GM12865 (cell line): ENCODE results near the gene TTLL5.

Experiments
- DNase-seq: peaks from one replicate; pipeline ENCODE4 v3.0.0; 2010; ENCODE audit warnings: low read depth
- H3K4me3 ChIP-seq: 2 replicates; pipeline ENCODE4 v1.5.1; 2011; ENCODE audit warnings: mild to moderate bottlenecking, low read depth, low read length, control low read depth
- TF ChIP-seq, protein P1 (sequence below): IDR thresholded peaks from 2 replicates; pipeline ENCODE4 v1.5.1; 2011; ENCODE audit warnings: low read length, control low read depth, low read depth, inconsistent platforms; ENCODE audit not compliant: insufficient read depth; ENCODE audit errors: missing control alignments

TTLL5 gene

DNA sequence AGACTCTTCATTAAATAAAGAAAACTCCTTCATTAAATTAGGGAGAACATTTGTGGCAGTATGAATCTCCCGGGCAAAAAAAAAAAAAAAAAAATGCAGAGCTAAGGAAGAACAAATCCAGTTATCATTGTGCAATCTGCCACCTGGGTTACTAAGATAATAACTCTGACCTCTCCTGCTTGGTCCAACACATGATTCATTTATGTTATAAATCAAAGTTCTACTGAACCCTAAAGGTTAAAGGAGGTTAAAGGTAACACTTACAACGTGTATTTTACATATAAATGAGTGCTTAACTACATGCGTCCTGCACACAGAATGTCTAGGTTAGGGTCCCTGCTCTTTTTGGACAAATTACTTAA is 316.5 kb downstream of the TTLL5 start:
- TF ChIP-seq, protein P1, sequence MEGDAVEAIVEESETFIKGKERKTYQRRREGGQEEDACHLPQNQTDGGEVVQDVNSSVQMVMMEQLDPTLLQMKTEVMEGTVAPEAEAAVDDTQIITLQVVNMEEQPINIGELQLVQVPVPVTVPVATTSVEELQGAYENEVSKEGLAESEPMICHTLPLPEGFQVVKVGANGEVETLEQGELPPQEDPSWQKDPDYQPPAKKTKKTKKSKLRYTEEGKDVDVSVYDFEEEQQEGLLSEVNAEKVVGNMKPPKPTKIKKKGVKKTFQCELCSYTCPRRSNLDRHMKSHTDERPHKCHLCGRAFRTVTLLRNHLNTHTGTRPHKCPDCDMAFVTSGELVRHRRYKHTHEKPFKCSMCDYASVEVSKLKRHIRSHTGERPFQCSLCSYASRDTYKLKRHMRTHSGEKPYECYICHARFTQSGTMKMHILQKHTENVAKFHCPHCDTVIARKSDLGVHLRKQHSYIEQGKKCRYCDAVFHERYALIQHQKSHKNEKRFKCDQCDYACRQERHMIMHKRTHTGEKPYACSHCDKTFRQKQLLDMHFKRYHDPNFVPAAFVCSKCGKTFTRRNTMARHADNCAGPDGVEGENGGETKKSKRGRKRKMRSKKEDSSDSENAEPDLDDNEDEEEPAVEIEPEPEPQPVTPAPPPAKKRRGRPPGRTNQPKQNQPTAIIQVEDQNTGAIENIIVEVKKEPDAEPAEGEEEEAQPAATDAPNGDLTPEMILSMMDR: no peak
- no peak overlapping the region for H3K4me3 ChIP-seq
- DNase-seq: no peak

DNA sequence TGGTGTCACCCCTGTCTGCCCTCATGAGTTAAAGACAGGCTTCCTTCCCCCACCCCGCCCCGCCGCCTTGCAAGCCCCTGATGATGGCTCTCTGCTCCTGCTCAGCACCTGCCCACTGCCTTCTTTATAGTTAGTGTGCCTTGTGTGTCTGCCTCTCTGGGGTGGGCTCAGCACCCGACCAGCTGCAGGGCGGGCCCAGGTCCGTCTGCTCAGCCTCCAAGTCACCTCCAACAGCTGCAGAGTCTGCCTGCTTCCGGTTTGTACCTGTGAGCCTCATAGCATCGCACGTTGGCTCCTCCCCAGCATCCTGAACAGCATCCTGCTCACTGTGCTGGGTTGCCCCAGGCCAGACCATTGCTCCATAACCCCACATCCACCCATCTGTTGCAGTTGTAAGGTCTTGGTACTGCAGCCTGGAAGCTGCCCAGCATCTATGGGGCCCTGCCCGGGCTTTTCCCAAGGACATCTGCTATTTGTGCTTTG is 317.2 kb downstream of the TTLL5 start:
- DNase-seq: peak; percentile 45
- no peak overlapping the region for H3K4me3 ChIP-seq
- TF ChIP-seq, protein P1: no peak

DNA sequence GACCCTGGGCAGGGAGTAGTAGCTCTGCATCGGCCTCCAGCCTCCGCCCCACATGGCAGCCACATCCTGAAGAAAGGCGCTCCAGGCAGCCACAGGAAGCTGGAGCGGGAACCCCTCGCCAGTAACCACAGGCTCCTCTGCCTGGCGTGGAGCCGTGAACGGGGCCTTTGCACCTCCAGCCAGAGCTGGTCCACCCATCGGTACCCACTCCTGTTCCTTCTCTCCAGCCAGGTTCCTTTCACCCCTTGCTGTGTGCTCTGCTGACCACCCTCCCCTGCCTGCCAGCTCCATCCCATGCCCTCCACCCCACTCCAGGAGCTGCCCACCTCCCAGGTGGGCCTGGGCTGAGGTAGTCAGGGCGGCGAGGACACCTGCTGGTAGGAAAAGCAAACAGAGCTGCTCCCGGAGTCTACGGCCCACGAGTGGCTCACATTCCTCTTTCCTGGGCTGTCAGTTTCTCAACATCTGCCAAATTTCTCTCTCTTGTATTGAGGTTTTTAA is 318.1 kb downstream of the TTLL5 start:
- peak; percentile 27 for DNase-seq
- no peak overlapping the region for H3K4me3 ChIP-seq
- TF ChIP-seq, protein P1: peak; percentile 50

DNA sequence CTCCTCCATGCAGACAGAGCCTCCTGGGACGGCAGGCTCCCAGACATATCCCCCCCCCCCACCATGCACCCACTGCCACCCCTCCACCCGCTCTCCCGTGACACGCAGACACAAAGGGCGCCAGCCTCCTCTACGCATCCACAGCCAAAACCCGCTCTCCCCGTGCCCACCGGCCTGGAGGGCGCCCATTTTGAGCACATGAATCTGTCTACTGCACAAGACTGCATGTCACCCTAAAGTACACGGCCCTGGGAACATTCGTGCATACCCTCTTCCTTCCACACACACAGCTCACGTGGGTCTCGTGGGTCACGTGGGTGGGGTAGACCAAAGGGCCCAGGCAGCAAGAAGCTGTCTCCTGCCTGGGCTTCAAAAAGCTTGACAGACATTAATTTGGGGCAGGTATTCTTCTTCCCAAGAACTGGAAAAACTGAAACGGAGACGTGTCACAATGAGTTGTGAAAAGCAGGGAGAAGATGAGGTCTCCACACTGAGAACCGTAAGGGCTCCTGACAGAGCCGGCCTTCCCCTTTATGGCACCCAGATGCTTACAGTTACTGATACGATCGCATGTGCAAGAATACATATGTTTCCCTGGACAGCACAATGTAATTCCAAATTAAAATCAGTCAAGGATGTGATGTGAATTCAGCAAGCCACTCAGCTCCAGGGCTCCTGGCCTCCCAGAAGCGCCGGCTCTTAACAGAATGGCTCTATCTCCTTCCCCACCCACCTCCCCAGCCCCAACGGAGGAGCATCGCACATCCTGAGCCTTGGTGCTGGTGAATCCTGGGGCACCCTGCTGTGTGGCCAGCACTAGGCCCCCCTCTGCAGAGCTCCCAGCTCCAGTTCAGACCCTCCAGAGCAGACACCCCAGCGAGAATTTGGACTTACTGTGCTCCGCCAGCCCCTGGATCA is 318.9 kb downstream of the TTLL5 start:
- no peak overlapping the region for H3K4me3 ChIP-seq
- no peak for DNase-seq
- TF ChIP-seq, protein P1: no peak

DNA sequence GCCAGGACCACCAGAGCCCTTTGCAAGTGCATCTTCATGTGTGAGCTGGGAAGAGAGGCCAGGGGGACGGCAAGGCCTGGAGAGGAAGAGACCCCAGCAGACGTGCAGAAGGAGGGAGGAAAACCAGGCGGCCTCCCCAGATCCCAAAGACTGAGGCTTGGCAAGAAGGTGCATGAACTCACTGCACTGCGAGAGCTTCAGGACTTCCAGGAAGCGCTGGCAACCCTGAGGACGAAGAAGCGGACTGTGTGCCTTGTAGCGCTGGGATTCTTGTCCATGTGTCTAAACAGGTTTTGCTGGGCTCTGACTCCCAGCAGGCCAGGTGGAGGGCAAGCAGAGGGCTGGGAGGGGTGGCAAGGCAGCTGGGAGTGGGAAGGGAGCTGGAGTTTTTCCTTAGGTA is 319.8 kb downstream of the TTLL5 start:
- TF ChIP-seq, protein P1: no peak
- DNase-seq: no peak

DNA sequence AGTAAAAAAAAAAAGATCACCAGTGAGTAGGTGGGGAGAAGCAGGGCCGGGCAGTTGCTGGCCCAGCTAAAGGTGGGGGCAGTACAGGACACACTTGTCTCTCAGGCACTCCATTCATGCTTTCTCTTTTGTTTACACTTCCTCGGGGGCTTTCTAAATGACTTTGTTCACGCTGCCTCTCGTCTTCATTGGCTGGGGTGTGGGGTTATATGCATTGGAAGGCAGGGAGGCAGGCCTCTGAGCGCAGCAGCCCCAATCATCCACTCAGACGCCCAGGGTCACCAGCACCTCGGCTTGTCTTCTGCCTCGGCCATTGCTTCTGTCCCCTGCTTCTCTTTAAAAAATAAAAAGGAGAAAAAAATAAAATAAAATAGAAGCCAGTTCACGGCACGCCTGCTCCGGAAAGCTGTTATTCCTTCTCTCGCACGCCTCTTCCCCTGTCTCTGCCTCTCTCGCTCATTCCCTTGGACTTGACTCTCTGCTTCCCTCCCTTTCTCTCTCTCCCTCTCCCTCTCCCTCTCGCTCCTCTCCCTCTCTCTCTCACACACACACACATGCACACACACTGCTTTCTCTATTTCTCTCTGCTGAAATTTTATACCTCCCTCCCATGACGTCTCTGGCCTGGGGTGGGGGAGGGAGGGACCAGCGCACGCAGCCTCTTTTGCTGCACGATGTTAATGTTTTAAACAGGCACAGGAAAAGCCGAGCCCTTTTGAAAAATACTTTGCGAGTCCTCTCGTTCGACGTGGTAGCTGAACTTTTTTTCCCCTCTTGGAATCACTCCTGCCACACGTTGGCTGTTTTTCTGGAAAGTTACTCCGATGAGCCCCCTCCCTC is 320.6 kb downstream of the TTLL5 start, which contains the start of gene TGFB3:
TGFB3 (minus strand) TSS at position 570 of the 840 bp plus-strand sequence. CDS start 1,102 bp downstream, outside the sequence.
- DNase-seq: peak; percentile 86
- TF ChIP-seq, protein P1: no peak

More for the DNA sequence above, 319.8 kb downstream of the TTLL5 start:
- H3K4me3 ChIP-seq: no peak overlapping the region

More for the DNA sequence above, 320.6 kb downstream of the TTLL5 start, which contains the start of gene TGFB3:
- peak within 1 kb of the TSS; percentile 71 for H3K4me3 ChIP-seq
